Loucy (cell line): Measurements from ENCODE around the gene ELL.

ENCODE experiments used
- H2AFZ ChIP-seq: fragments of 200-600 bp; sonication (generic); 2 replicates; pipeline ENCODE4 v1.6.0; 2016; ENCODE audit warnings: antibody characterized with exemption, mild to moderate bottlenecking, low read length, moderate library complexity
- H3F3A ChIP-seq: fragments of 200-600 bp; 2 replicates; pipeline ENCODE4 v1.6.0; 2016; ENCODE audit warnings: antibody characterized with exemption, low read depth, mild to moderate bottlenecking
- H3K27me3 ChIP-seq: fragments of 200-600 bp; sonication (generic); 2 replicates; pipeline ENCODE4 v1.6.1; 2014; ENCODE audit warnings: low read length, mild to moderate bottlenecking; ENCODE audit not compliant: insufficient read depth, poor library complexity, severe bottlenecking
- H3K36me3 ChIP-seq: fragments of 200-600 bp; sonication (generic); 2 replicates; pipeline ENCODE4 v1.6.1; 2016; ENCODE audit warnings: low read length; ENCODE audit not compliant: insufficient read depth
- H3K4me1 ChIP-seq: fragments of 200-600 bp; sonication (generic); 2 replicates; pipeline ENCODE4 v1.5.1; 2014; ENCODE audit warnings: low read length, mild to moderate bottlenecking; ENCODE audit not compliant: insufficient read depth, poor library complexity, severe bottlenecking
- H3K4me2 ChIP-seq: fragments of 200-600 bp; sonication (generic); 2 replicates; pipeline ENCODE4 v1.6.0; 2014; ENCODE audit warnings: antibody characterized with exemption, low read length, low read depth, mild to moderate bottlenecking; ENCODE audit not compliant: poor library complexity, severe bottlenecking
- H3K4me3 ChIP-seq: fragments of 200-600 bp; sonication (generic); 2 replicates; pipeline ENCODE4 v1.5.1; 2014; ENCODE audit warnings: low read length, mild to moderate bottlenecking, mixed read lengths; ENCODE audit not compliant: poor library complexity, severe bottlenecking
- H3K79me2 ChIP-seq: fragments of 200-600 bp; sonication (generic); 2 replicates; pipeline ENCODE4 v1.6.1; 2014; ENCODE audit warnings: low read length; ENCODE audit not compliant: insufficient read depth
- H3K9ac ChIP-seq: fragments of 200-600 bp; sonication (generic); 2 replicates; pipeline ENCODE4 v1.6.0; 2014; ENCODE audit warnings: mild to moderate bottlenecking, low read depth, low read length, moderate library complexity; ENCODE audit not compliant: poor library complexity, severe bottlenecking
- H3K9me2 ChIP-seq: fragments of 200-600 bp; sonication (generic); replicated peaks from 2 replicates; pipeline ENCODE4 v1.6.1; 2016; ENCODE audit warnings: low read depth, low read length, mixed read lengths
- H3K9me3 ChIP-seq: fragments of 200-600 bp; sonication (generic); 2 replicates; pipeline ENCODE4 v1.6.1; 2014; ENCODE audit warnings: mild to moderate bottlenecking, antibody characterized with exemption, low read length, low read depth; ENCODE audit not compliant: insufficient read depth
- H4K20me1 ChIP-seq: fragments of 200-600 bp; sonication (generic); 2 replicates; pipeline ENCODE4 v1.6.0; 2014; ENCODE audit warnings: antibody characterized with exemption, low read length, mild to moderate bottlenecking; ENCODE audit not compliant: insufficient read depth, poor library complexity, severe bottlenecking
- EZH2phosphoT487 ChIP-seq: fragments of 200-600 bp; IDR thresholded peaks from 2 replicates; pipeline ENCODE4 v1.6.1; 2018; ENCODE audit warnings: antibody characterized with exemption, mild to moderate bottlenecking, moderate library complexity, borderline replicate concordance
- TF ChIP-seq, protein P1 (sequence below): fragments of 200-600 bp; sonication (generic); conservative IDR thresholded peaks from 2 replicates; pipeline ENCODE4 v1.5.1; 2014; ENCODE audit warnings: mild to moderate bottlenecking, antibody characterized with exemption, low read length

Gene ELL

DNA sequence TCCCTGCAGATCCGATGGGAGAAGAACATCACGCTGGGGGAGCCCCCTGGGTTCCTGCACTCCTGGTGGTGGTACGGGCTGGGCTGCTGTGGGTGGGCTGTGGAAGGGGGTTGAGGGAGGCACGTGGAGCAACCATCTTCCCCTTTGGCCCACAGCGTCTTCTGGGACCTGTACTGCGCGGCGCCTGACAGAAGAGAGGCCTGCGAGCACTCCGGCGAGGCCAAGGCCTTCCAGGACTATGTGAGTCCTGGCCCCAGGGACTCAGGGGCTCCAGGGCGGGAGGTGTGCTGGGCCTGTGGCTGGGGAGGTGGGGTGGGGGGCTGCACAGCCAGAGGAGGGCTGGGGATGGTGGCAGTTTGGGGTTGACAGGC, 94.1 kb downstream of the ELL start:
- Histone ChIP-seq H3K4me3 (no peak overlapping the region), H3K9ac (no peak overlapping the region), H3K79me2 (peaks cover 48% of the 10 kb centered on the region; the same call in 1 of the 2 replicates), H3K9me3 (no peaks in the 10 kb centered on the region), H3K9me2 (no peaks in the 10 kb centered on the region), H3F3A (no peaks in the 10 kb centered on the region), H2AFZ (no peak overlapping the region), H3K27me3 (no peaks in the 10 kb centered on the region), H4K20me1 (peaks cover 30% of the 10 kb centered on the region), H3K36me3 (no peaks in the 10 kb centered on the region), H3K4me1 (peaks cover 24% of the 10 kb centered on the region), H3K4me2 (no peak overlapping the region)
- no peak for TF ChIP-seq EZH2phosphoT487
- TF ChIP-seq, protein P1, sequence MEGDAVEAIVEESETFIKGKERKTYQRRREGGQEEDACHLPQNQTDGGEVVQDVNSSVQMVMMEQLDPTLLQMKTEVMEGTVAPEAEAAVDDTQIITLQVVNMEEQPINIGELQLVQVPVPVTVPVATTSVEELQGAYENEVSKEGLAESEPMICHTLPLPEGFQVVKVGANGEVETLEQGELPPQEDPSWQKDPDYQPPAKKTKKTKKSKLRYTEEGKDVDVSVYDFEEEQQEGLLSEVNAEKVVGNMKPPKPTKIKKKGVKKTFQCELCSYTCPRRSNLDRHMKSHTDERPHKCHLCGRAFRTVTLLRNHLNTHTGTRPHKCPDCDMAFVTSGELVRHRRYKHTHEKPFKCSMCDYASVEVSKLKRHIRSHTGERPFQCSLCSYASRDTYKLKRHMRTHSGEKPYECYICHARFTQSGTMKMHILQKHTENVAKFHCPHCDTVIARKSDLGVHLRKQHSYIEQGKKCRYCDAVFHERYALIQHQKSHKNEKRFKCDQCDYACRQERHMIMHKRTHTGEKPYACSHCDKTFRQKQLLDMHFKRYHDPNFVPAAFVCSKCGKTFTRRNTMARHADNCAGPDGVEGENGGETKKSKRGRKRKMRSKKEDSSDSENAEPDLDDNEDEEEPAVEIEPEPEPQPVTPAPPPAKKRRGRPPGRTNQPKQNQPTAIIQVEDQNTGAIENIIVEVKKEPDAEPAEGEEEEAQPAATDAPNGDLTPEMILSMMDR = no peak

DNA sequence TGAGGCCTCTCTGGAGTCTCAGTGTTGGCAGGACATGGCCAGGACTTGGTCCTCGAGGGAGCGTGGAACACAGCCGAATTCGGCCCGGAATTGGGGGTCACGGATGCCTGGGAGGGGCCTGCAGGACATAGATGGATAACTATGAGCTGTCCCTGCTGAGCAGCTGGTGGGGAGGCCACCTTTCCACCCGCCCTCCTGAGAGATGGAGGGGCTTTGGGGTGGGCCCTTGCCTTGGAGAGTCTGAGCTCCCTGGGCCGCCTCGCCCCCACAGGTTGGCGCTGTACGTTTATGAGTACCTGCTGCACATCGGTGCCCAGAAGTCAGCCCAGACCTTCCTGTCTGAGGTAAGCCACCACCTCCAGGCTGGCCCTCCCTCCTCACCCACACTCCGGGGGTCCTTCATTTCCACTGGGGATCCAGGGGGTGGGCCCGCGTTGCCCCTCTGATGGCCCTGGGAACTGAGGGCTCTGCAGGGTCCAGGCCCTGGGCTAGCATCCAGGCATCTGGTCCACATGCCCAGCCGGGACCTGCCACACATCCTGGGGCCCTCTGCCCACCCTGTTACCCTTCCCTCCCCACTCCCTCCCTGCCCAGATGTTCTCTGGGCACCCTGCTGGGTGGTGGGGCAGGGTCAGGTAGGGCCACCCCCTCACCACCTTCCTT, 94.7 kb downstream of the ELL start:
- Histone ChIP-seq H3K79me2 (peaks cover 53% of the 10 kb centered on the region), H3K4me2 (no peak overlapping the region), H3K9me3 (no peaks in the 10 kb centered on the region), H3K9ac (no peak overlapping the region), H3K9me2 (no peaks in the 10 kb centered on the region), H3K36me3 (no peaks in the 10 kb centered on the region), H3K4me1 (peaks cover 29% of the 10 kb centered on the region), H3K4me3 (no peak overlapping the region), H3K27me3 (no peaks in the 10 kb centered on the region), H4K20me1 (peaks cover 35% of the 10 kb centered on the region), H3F3A (no peaks in the 10 kb centered on the region), H2AFZ (no peak overlapping the region)
- TF ChIP-seq EZH2phosphoT487 = no peak

DNA sequence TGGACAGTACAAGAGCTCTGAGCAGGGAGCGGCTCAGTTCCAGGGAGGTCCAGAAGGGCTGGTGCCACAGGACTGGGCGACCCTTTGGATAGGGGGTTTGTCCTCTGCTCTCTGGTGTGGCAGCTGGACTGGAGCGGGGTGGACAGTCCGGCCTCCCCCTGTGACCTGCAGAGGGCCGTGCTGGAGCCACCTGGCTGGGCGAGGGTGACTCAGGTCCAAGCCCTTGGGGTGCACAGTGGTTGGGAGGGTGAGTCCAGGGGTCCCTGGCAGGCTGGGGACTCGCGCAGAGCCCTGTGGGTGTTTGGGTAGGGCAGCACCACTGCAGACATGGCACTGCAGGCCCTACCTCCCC, 95.5 kb downstream of the ELL start:
- Histone ChIP-seq H3K36me3 (no peaks in the 10 kb centered on the region), H3K79me2 (peaks cover 61% of the 10 kb centered on the region), H3K27me3 (no peaks in the 10 kb centered on the region), H3K9me3 (no peaks in the 10 kb centered on the region), H2AFZ (no peak overlapping the region), H3F3A (no peaks in the 10 kb centered on the region), H3K4me1 (peaks cover 31% of the 10 kb centered on the region), H3K9ac (no peak overlapping the region), H3K9me2 (no peaks in the 10 kb centered on the region), H3K4me2 (no peak overlapping the region), H4K20me1 (peaks cover 40% of the 10 kb centered on the region), H3K4me3 (no peak overlapping the region)
- TF ChIP-seq, protein P1 = no peak
- no peak for TF ChIP-seq EZH2phosphoT487
